ENCODE results near the gene TMEM126B. TPM values are rescaled to one million over a fixed set of nuclear protein-coding genes. Genes with fewer than 3 reads are reported as not detected.

The TMEM126B gene
- total and polyA plus RNA-seq, 4 donors = 52.9 to 129 (median 65.1) TPM

DNA sequence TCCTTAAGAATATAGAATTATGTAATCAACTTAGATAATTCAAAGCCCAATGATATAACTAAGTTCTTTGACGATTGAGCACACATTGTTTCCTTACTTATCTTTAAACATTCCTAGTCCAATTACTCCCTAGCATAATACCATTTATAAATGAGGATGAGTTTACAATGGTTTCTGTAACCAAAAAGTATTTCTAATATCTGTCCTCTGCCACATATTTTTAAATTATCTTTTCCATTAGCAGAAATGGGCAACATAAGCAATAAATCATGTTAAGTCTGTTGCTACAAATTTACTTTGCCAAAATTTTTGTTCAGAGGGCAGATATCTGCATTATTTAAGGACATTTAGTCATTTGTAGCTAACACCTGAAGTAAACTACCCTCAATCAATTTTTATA is 29.8 kb downstream of the TMEM126B start:
- Histone ChIP-seq H3K36me3 (ENCODE audit: control insufficient read depth in 4 of 4, insufficient read depth in 4 of 4, low read length in 4 of 4) (peaks cover 3 to 24% (median 4%) of the 10 kb centered on the region in 4 donors), H3K27me3 (ENCODE audit: control insufficient read depth in 3 of 3, insufficient read depth in 3 of 3, low read length in 2 of 3) (no peaks in the 10 kb centered on the region), H3K9ac (ENCODE audit: insufficient read depth in 1 of 2, low read length in 2 of 2) (no peak overlapping the region), H3K4me1 (ENCODE audit: control insufficient read depth in 5 of 5, insufficient read depth in 5 of 5, low read length in 5 of 5) (peaks cover 0 to 27% (median 3%) of the 10 kb centered on the region in 5 donors), H3K4me3 (no peak overlapping the region), H3K9me3 (ENCODE audit: control insufficient read depth in 4 of 4, insufficient read depth in 3 of 4, low read length in 3 of 4) (no peaks in the 10 kb centered on the region), H3K27ac (ENCODE audit: low read depth in 1 of 2, low read length in 1 of 2) (no peak overlapping the region)
- TF ChIP-seq, protein P1, sequence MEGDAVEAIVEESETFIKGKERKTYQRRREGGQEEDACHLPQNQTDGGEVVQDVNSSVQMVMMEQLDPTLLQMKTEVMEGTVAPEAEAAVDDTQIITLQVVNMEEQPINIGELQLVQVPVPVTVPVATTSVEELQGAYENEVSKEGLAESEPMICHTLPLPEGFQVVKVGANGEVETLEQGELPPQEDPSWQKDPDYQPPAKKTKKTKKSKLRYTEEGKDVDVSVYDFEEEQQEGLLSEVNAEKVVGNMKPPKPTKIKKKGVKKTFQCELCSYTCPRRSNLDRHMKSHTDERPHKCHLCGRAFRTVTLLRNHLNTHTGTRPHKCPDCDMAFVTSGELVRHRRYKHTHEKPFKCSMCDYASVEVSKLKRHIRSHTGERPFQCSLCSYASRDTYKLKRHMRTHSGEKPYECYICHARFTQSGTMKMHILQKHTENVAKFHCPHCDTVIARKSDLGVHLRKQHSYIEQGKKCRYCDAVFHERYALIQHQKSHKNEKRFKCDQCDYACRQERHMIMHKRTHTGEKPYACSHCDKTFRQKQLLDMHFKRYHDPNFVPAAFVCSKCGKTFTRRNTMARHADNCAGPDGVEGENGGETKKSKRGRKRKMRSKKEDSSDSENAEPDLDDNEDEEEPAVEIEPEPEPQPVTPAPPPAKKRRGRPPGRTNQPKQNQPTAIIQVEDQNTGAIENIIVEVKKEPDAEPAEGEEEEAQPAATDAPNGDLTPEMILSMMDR (IDR thresholded peaks at IDR 0.05; ENCODE audit: control extremely low read depth, extremely low read depth) = no peak
- ATAC-seq (ENCODE audit: insufficient read depth, low FRiP score) (no peak), DNase-seq (no peak)
- WGBS, 2 donors = 49 to 74% methylated on average over 1 of the region's 1 CpG

DNA sequence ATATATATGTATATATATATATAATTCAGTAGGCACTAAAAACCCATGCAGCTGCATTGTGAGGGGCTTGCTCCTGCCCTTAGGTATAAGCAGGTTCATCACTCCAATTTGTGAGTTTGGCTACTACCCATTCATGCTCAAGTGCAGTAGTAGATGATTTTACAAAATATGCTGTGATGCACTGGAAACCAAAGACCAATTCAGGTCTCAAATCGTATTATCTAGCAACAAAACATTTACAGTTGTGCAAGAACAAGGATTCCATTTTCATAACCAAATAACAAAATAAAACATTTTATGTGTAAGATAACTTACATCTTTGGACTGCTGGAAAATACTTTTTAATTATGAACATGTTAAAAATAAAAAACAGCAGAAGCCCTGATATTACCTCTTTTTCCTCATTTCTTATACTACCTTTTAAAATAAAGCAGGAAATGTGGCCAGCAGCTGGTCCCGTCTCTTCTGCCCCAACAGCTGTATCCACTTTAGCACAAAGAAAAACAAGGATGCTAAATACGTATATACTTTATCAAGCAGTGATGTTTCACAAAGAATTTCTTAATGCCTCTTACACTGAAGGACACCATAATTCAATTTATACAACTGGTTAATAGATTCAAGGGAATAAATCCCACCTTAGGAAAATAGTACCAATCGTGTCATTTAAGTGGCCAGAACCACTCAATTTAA is 33.7 kb downstream of the TMEM126B start:
- H3K36me3 ChIP-seq (ENCODE audit: control insufficient read depth in 4 of 4, insufficient read depth in 4 of 4, low read length in 4 of 4) = peaks cover 1 to 21% (median 9%) of the 10 kb centered on the region in 4 donors

DNA sequence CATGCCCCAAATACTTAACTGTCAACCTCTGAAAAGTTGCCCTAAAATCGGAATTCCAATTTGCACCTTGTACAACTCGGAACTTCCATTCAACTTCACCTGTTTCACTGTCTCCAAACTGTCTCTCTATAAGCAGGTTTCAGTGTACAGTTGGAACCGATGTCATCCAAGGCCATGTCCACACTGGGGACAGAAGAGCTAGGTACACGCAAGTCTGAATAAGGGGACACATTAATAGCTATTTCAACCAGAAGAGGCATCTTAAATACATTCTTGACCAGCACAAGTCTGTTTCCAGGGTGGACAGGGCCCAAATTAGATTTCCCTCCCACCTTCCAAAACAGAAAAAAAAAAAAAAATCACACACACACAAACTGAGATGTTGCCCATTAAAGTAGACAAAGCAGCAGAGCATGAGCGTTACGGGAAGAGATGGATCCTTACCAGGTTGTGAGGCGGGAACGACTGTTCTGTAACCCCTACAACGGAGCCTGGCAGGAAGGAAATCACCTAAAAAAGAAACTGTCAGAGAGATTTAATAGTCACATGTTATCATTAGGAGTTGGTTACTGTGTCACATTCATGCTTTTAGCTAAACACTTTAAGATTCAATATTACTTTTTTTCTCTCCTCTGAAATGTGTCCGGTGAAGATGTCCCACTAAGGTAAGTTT is 34.8 kb downstream of the TMEM126B start:
- ATAC-seq (ENCODE audit: insufficient read depth, low FRiP score) = no peak
- TF ChIP-seq, protein P1 (IDR thresholded peaks at IDR 0.05; ENCODE audit: control extremely low read depth, extremely low read depth) = no peak
- H3K4me3 ChIP-seq = peak overlapping the region; percentile 92
- H3K4me1 ChIP-seq (ENCODE audit: control insufficient read depth in 5 of 5, insufficient read depth in 5 of 5, low read length in 5 of 5) = peaks cover 0 to 31% (median 3%) of the 10 kb centered on the region in 5 donors
- peak overlapping the region; percentile 98 to 99 for H3K9ac ChIP-seq (ENCODE audit: insufficient read depth in 1 of 2, low read length in 2 of 2)
- peak in 1 of 3 donors; percentile 33 for DNase-seq
- peaks cover 0 to 21% (median 7%) of the 10 kb centered on the region in 4 donors for H3K36me3 ChIP-seq (ENCODE audit: control insufficient read depth in 4 of 4, insufficient read depth in 4 of 4, low read length in 4 of 4)
- no peaks in the 10 kb centered on the region for H3K9me3 ChIP-seq (ENCODE audit: control insufficient read depth in 4 of 4, insufficient read depth in 3 of 4, low read length in 3 of 4)
- H3K27ac ChIP-seq (ENCODE audit: low read depth in 1 of 2, low read length in 1 of 2) = peak overlapping the region in 1 of 2 donors; percentile 100
- 5 to 9% methylated on average over 10 of the region's 10 CpGs for WGBS, 2 donors
- H3K27me3 ChIP-seq (ENCODE audit: control insufficient read depth in 3 of 3, insufficient read depth in 3 of 3, low read length in 2 of 3) = no peaks in the 10 kb centered on the region

More for the DNA sequence above, 33.7 kb downstream of the TMEM126B start:
- ATAC-seq (ENCODE audit: insufficient read depth, low FRiP score) = no peak
- Histone ChIP-seq H3K9ac (ENCODE audit: insufficient read depth in 1 of 2, low read length in 2 of 2) (peak overlapping the region in 1 of 2 donors; percentile 98), H3K4me3 (no peak overlapping the region), H3K9me3 (ENCODE audit: control insufficient read depth in 4 of 4, insufficient read depth in 3 of 4, low read length in 3 of 4) (no peaks in the 10 kb centered on the region), H3K27ac (ENCODE audit: low read depth in 1 of 2, low read length in 1 of 2) (no peak overlapping the region), H3K4me1 (ENCODE audit: control insufficient read depth in 5 of 5, insufficient read depth in 5 of 5, low read length in 5 of 5) (peaks cover 0 to 31% (median 3%) of the 10 kb centered on the region in 5 donors), H3K27me3 (ENCODE audit: control insufficient read depth in 3 of 3, insufficient read depth in 3 of 3, low read length in 2 of 3) (no peaks in the 10 kb centered on the region)
- DNase-seq = peak in 2 of 3 donors; percentile 34 to 46
- 12 to 14% methylated on average over 4 of the region's 4 CpGs for WGBS, 2 donors
- TF ChIP-seq, protein P1 (IDR thresholded peaks at IDR 0.05; ENCODE audit: control extremely low read depth, extremely low read depth) = no peak
